Astrocyte (in vitro differentiated cells and primary cell): ENCODE results near the gene ABCC3. TPM values are rescaled to one million over a fixed set of nuclear protein-coding genes. Genes with fewer than 3 reads are reported as not detected.

Experiments used
- DNase-seq: peaks from one replicate; pipeline ENCODE4 v3.0.0-alpha.2; 2010; ENCODE audit warnings: low read depth
- FAIRE-seq: peaks from 2 replicates; lab custom pipeline; 2011; peaks lifted over from hg19 to GRCh38; lab: Jason Lieb, UNC
- H2AFZ ChIP-seq: 2 replicates; pipeline ENCODE4 v1.6.0; 2012; ENCODE audit warnings: low read depth, low read length, inconsistent platforms
- H3K27ac ChIP-seq: 2 replicates; pipeline ENCODE4 v1.5.1; 2011; ENCODE audit warnings: low read depth, low read length, inconsistent platforms
- H3K27me3 ChIP-seq: 2 replicates; pipeline ENCODE4 v1.6.0; 2011; ENCODE audit warnings: low read length, inconsistent platforms; ENCODE audit not compliant: insufficient read depth
- H3K36me3 ChIP-seq: 2 replicates; pipeline ENCODE4 v1.5.1; 2011; ENCODE audit warnings: low read length, inconsistent platforms; ENCODE audit not compliant: insufficient read depth
- H3K4me1 ChIP-seq: 2 replicates; pipeline ENCODE4 v1.5.1; 2011; ENCODE audit warnings: low read length, inconsistent platforms; ENCODE audit not compliant: insufficient read depth
- H3K4me2 ChIP-seq: 2 replicates; pipeline ENCODE4 v1.6.0; 2012; ENCODE audit warnings: low read length, inconsistent platforms
- H3K4me3 ChIP-seq: 2 replicates; pipeline ENCODE4 v1.5.1; 2011; ENCODE audit warnings: low read depth, mild to moderate bottlenecking, low read length, inconsistent platforms; ENCODE audit not compliant: insufficient read depth
- H3K79me2 ChIP-seq: 2 replicates; pipeline ENCODE4 v1.6.0; 2012; ENCODE audit warnings: mild to moderate bottlenecking, low read length, inconsistent platforms; ENCODE audit not compliant: insufficient read depth
- H3K9ac ChIP-seq: 2 replicates; pipeline ENCODE4 v1.6.0; 2012; ENCODE audit warnings: mild to moderate bottlenecking, low read length, inconsistent platforms
- H3K9me3 ChIP-seq: 2 replicates; pipeline ENCODE4 v1.5.1; 2012; ENCODE audit warnings: low read depth, mild to moderate bottlenecking, low read length, inconsistent platforms; ENCODE audit not compliant: insufficient read depth
- H4K20me1 ChIP-seq: 2 replicates; pipeline ENCODE4 v1.6.0; 2012; ENCODE audit warnings: low read length, inconsistent platforms; ENCODE audit not compliant: insufficient read depth
- H3K27ac Mint-ChIP-seq: one replicate; pipeline ENCODE4 v1.8.0; 2021; ENCODE audit warnings: mild to moderate bottlenecking, mixed read lengths; ENCODE audit not compliant: unreplicated experiment
- H3K27me3 Mint-ChIP-seq: one replicate; pipeline ENCODE4 v1.8.0; 2021; ENCODE audit warnings: low read depth, mixed read lengths; ENCODE audit not compliant: unreplicated experiment
- H3K36me3 Mint-ChIP-seq: one replicate; pipeline ENCODE4 v1.8.0; 2021; ENCODE audit warnings: low read depth, mixed read lengths; ENCODE audit not compliant: unreplicated experiment
- H3K4me1 Mint-ChIP-seq: one replicate; pipeline ENCODE4 v1.8.0; 2021; ENCODE audit warnings: low read depth, mixed read lengths; ENCODE audit not compliant: unreplicated experiment
- H3K4me3 Mint-ChIP-seq: one replicate; pipeline ENCODE4 v1.8.0; 2021; ENCODE audit warnings: mild to moderate bottlenecking, moderate library complexity, mixed read lengths; ENCODE audit not compliant: unreplicated experiment
- H3K9me3 Mint-ChIP-seq: one replicate; pipeline ENCODE4 v1.8.0; 2021; ENCODE audit warnings: mild to moderate bottlenecking, mixed read lengths; ENCODE audit not compliant: unreplicated experiment
- CTCF ChIP-seq: IDR thresholded peaks from 2 replicates; pipeline ENCODE4 v1.5.1; 2011; ENCODE audit warnings: low read depth, mild to moderate bottlenecking, inconsistent platforms, low read length, moderate library complexity; ENCODE audit not compliant: insufficient read depth
- EZH2 ChIP-seq: IDR thresholded peaks from 2 replicates; pipeline ENCODE4 v1.6.1; 2012; ENCODE audit warnings: mild to moderate bottlenecking, low read length, inconsistent platforms; ENCODE audit not compliant: insufficient read depth
- total RNA-seq: library from RNA; stranded (reverse); gene quantifications from 2 replicates; pipeline ENCODE4 v1.2.1, GENCODE V29; 2021

ABCC3 gene
- total RNA-seq, 1 donor from 2014 or later: 0.41 TPM

GRCh38 chr17:50683434-50684287, 49.0 kb downstream of the ABCC3 start:
- H3K79me2 ChIP-seq: no peaks in the 10 kb centered on the region
- no peak overlapping the region for H3K4me2 ChIP-seq
- no peaks in the 10 kb centered on the region for H4K20me1 ChIP-seq
- H3K36me3 ChIP-seq: no peaks in the 10 kb centered on the region
- H3K4me3 ChIP-seq: no peak overlapping the region
- no peak overlapping the region for H3K9ac ChIP-seq
- Mint-ChIP-seq H3K4me1 (peaks cover 17% of the 10 kb centered on the region), H3K27ac (no peak overlapping the region), H3K9me3 (no peaks in the 10 kb centered on the region), H3K27me3 (peaks cover 26% of the 10 kb centered on the region), H3K4me3 (no peak overlapping the region), H3K36me3 (no peaks in the 10 kb centered on the region)
- H3K27me3 ChIP-seq: no peaks in the 10 kb centered on the region
- no peak overlapping the region for H2AFZ ChIP-seq
- no peaks in the 10 kb centered on the region for H3K9me3 ChIP-seq
- peaks cover 18% of the 10 kb centered on the region for H3K4me1 ChIP-seq
- FAIRE-seq (no peak), DNase-seq (no peak)
- no peak overlapping the region for H3K27ac ChIP-seq
- TF ChIP-seq EZH2 (no peak), CTCF (no peak)

- no peak overlapping the region for H3K27ac Mint-ChIP-seq
- no peak overlapping the region for H3K4me2 ChIP-seq
- FAIRE-seq (no peak), DNase-seq (no peak)
- no peaks in the 10 kb centered on the region for H4K20me1 ChIP-seq
- H3K27ac ChIP-seq: no peak overlapping the region
- peaks cover 23% of the 10 kb centered on the region for H3K27me3 Mint-ChIP-seq
- peaks cover 21% of the 10 kb centered on the region for H3K4me1 ChIP-seq
- no peaks in the 10 kb centered on the region for H3K27me3 ChIP-seq
- H3K4me1 Mint-ChIP-seq: peaks cover 21% of the 10 kb centered on the region
- no peak for TF ChIP-seq EZH2
- no peak overlapping the region for H2AFZ ChIP-seq
- H3K9me3 ChIP-seq: no peaks in the 10 kb centered on the region
- H3K36me3 Mint-ChIP-seq: no peaks in the 10 kb centered on the region
- H3K9me3 Mint-ChIP-seq: no peaks in the 10 kb centered on the region
- no peak overlapping the region for H3K4me3 Mint-ChIP-seq
- no peak overlapping the region for H3K9ac ChIP-seq
- no peaks in the 10 kb centered on the region for H3K36me3 ChIP-seq
- no peak overlapping the region for H3K4me3 ChIP-seq
- no peaks in the 10 kb centered on the region for H3K79me2 ChIP-seq
Measured at GRCh38 chr17:50684288-50684611, 49.6 kb downstream of the ABCC3 start.

GRCh38 chr17:50684612-50685333, 50.1 kb downstream of the ABCC3 start:
- Mint-ChIP-seq H3K36me3 (no peaks in the 10 kb centered on the region), H3K4me1 (peaks cover 24% of the 10 kb centered on the region), H3K4me3 (no peak overlapping the region), H3K27ac (no peak overlapping the region), H3K9me3 (no peaks in the 10 kb centered on the region), H3K27me3 (peaks cover 18% of the 10 kb centered on the region)
- no peak overlapping the region for H3K9ac ChIP-seq
- H3K27me3 ChIP-seq: no peaks in the 10 kb centered on the region
- TF ChIP-seq EZH2 (no peak), CTCF (no peak)
- peaks cover 27% of the 10 kb centered on the region for H3K4me1 ChIP-seq
- FAIRE-seq (no peak), DNase-seq (no peak)
- H3K27ac ChIP-seq: no peak overlapping the region
- H4K20me1 ChIP-seq: no peaks in the 10 kb centered on the region
- H2AFZ ChIP-seq: no peak overlapping the region
- H3K36me3 ChIP-seq: no peaks in the 10 kb centered on the region
- no peak overlapping the region for H3K4me2 ChIP-seq
- no peaks in the 10 kb centered on the region for H3K9me3 ChIP-seq
- no peaks in the 10 kb centered on the region for H3K79me2 ChIP-seq
- no peak overlapping the region for H3K4me3 ChIP-seq
